HG03064 (cell line): Measurements from ENCODE around the gene GRK6.

Experiments used
- ATAC-seq: cut with Tn5 transposase; IDR thresholded peaks from one replicate; pipeline ENCODE4 v1.9.1; 2021; ENCODE audit warnings: low read depth; ENCODE audit not compliant: unreplicated experiment

Gene GRK6

DNA sequence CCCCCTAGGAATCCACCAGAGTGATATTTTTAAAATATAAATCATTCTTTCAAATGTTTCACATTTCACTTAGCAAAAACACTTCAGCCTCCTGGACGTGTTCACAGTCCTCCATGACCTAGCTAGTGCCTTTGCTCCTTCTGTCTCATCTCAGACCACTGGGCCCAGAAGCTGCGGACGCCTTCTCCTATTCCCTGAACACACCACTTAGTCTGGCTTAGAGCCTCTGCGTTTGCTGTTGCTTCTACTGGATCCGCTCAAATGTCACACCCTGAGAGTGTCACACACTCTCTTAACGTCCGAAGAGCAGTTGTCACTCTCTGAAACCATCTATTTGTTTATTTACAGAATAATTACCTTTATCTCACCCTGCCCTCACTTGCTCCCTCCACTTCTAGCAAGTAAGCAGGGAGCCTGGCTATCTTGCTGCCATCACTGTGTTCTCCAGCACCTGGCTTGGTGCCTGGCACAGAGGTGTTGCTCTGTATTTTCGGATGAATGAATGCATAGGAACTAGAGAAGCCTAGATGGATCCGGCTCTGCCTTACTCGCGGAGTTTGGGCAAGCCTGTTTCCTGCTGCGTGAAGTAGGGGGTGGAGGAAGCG lies 1.2 kb upstream of the GRK6 start:
- ATAC-seq: no peak

GRCh38 chr5:177425801-177426565 lies 493 bp upstream of the GRK6 start:
- peak; percentile 76 for ATAC-seq

DNA sequence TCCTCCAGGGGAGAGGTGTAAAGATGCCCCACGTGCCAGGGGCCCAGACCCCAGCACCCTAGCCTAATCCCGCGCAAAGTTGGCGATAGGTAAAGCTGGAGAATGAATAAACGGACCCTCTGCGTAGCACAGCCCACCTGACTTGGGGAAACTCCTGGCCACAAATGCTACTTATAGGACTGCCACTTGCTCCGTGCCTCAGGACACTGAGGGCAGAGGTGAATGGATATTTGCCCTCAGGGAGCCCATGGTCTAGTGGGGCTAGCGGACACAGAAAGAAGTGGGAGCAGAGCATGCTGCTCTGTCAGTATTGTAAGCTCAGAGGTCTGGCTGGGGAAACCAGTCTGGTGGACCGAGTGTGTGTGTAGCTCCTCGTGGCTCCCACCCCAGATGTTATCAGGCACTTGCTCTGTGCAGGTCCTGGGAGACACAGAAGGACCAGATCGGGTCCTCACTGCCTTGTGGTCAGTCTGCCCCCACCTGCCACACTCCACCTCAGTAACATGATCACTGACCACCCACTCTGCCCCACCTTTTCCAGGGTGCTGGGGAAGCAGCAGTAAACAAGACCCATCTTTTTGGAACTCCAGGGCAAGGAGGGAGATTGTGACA lies 841 bp downstream of the GRK6 start:
- ATAC-seq: no peak

GRCh38 chr5:177427919-177428573 lies 1.6 kb downstream of the GRK6 start:
- no peak for ATAC-seq

- no peak for ATAC-seq
Measured at GRCh38 chr5:177428574-177429217, 2.2 kb downstream of the GRK6 start.

- ATAC-seq: no peak
Measured at GRCh38 chr5:177429248-177430040, 3.0 kb downstream of the GRK6 start.

GRCh38 chr5:177430140-177430951 lies 3.9 kb downstream of the GRK6 start:
- ATAC-seq: no peak

- no peak for ATAC-seq
Measured at GRCh38 chr5:177430972-177431316, 4.5 kb downstream of the GRK6 start.

- peak; percentile 38 for ATAC-seq
Measured at GRCh38 chr5:177431317-177432142, 5.1 kb downstream of the GRK6 start.

- ATAC-seq: no peak
Measured at GRCh38 chr5:177432143-177432838, 5.8 kb downstream of the GRK6 start.

DNA sequence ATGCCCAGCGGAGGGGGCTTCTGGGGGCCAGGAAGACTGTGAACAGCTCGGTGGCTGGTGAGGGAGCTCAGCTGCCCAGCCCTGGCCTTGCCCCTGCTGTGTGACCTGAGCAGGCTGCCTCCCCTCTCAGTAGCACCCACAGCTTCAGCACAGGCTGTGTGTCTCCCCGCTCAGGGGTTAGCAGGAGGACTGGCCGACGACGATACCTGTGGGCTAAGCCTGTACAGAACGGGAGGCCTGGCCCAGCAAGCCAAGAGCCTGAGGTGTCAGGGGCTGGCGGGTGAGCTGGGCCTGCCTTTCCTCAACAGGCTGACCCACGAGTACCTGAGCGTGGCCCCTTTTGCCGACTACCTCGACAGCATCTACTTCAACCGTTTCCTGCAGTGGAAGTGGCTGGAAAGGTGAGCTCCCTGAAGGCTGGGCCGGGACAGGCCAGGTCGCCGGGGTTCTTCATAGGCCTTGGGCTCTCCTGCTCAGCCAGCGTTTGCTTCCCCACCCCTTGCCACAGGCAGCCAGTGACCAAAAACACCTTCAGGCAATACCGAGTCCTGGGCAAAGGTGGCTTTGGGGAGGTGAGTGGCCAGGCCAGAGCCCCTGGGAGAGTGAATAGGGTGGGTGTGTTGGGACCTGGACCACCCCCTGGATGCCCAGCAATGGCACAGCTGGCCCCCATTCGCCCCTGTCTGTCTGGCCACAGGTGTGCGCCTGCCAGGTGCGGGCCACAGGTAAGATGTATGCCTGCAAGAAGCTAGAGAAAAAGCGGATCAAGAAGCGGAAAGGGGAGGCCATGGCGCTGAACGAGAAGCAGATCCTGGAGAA lies 6.6 kb downstream of the GRK6 start:
- ATAC-seq: no peak

DNA sequence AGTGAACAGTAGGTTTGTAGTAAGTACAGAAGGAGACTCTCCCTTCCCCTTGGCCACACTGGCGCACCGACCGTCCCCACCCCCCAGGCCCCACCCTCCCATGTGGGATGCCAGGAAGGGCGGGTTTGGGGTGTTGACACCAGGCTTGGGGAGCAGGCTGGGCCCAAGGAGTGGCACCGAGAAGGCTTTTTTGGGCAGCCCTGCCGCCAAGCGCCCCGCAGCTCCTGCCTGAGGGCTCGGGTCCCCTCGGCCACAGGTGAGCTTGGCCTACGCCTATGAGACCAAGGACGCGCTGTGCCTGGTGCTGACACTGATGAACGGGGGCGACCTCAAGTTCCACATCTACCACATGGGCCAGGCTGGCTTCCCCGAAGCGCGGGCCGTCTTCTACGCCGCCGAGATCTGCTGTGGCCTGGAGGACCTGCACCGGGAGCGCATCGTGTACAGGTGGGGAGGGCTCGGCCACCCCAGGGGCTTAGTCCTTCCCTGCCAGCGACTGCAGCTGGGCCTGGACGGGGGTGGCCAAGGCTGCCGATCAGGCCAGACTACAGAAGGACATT lies 7.3 kb downstream of the GRK6 start:
- no peak for ATAC-seq

DNA sequence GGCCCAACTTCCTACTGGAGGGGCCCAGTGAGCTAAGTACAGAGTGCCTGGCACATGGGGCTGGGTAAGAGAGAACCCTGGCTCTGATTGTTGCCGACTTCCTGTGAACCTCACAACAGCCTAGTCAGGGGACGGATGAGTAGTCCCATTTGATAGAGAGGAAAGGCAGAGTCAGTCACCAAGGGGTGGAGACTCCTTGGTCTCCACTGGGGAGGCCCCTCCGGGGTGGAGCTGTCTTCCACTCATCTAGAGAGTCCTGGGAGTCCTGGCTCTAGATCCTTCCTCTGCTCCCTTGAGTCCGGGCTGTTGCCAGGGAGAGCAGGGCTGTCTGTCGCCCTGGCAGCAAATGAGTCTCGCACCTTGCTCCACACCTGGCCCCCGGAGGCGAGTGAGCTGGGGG lies 8.0 kb downstream of the GRK6 start:
- no peak for ATAC-seq

- ATAC-seq: no peak
Measured at GRCh38 chr5:177434942-177435738, 8.7 kb downstream of the GRK6 start.

- no peak for ATAC-seq
Measured at GRCh38 chr5:177435847-177436536, 9.5 kb downstream of the GRK6 start.
